ENCODE data around the gene FANCF. TPM values are rescaled to one million over a fixed set of nuclear protein-coding genes. Genes with fewer than 3 reads are reported as not detected.

Gene FANCF
- polyA plus RNA-seq, 4 donors, result 19.1 to 22.9 (median 21.1) TPM

DNA sequence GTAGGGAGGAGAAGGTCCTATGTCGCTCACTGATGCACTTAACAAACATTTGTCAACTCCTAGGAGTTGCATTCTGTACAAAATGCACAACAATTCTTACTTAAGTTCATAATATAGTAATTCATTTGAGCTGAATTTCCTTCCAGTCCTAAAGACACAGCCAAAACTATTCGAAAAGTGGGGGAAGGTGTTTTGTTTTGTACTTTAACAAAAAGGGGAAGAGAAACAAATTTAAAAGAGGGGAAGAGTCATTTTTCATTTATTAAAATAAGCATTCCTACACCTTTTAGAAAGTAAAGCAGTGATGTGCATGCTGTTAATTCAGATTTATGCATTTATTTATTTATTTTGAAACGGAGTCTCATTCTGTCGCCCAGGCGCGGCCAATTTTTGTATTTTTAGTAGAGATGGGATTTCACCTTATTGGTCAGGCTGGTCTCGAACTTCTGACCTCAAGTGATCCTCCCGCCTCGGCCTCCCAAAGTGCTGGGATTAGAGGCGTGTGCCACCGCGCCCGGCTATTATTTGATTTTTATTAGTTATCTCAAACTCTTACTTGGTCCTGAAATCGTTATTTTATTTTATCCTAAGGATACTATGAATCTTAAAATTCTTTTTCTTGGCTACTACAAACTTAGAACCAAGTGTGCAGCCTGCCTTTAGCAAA is 1.1 kb upstream of the FANCF start:
- DNase-seq (ENCODE audit: low read depth in 4 of 4, low spot score in 3 of 4), result no peak

DNA sequence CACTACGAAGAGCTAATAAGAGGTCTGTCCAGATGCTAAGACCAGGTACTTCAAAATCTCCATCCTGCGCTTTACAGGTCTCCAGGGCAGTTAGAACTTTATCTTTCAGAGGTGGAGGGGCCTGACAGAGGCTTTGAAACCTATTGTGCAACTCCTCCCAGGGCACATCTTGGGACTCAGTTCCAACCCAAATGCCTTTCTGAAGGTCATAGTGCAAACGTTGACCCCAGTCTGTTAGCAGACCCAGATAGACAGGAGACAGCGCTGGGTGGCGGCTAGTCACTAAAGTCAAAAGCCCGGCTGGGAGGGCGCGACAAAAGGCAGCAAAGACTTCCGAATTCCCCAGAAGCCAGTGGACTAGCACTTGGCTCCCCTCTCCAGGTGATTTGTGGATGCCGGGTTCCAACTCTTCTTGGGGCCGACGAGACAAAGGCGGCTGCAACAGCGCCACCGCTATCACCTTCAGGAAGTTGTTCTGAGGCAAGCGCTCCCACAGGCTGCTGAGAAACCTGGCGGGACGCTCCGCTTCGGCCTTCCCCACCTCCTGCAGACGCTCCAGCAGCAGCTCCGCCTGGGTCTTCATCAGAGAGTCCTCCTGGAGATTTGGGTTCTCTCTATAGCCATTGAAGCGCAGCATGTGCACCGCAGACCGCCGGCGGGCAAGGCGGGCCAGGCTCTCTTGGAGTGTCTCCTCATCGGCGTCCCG is 728 bp downstream of the FANCF start:
- peak in 3 of 4 donors; percentile 38 to 61 (median 41) for DNase-seq (ENCODE audit: low read depth in 4 of 4, low spot score in 3 of 4)

DNA sequence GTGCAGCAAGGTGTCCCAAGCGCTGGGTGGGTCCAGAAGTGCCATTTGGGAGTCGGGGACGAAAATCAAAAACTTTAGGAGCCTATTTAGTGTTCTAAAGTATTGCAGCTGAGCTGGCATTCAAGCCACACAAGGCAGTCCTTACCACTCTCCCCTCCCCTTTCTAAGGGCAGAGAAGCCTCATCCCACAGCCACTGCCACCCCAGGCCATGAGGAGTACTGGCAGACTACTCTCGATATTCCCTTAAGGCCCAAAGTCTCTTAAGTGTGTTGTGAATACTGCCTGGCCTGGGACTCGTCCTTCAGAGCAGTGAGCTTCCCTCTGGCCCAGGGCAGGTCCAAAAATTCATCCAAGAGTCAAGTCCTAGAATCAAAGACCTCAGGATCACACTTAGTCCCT is 7.8 kb downstream of the FANCF start:
- no peak for DNase-seq (ENCODE audit: low read depth in 4 of 4, low spot score in 3 of 4)

DNA sequence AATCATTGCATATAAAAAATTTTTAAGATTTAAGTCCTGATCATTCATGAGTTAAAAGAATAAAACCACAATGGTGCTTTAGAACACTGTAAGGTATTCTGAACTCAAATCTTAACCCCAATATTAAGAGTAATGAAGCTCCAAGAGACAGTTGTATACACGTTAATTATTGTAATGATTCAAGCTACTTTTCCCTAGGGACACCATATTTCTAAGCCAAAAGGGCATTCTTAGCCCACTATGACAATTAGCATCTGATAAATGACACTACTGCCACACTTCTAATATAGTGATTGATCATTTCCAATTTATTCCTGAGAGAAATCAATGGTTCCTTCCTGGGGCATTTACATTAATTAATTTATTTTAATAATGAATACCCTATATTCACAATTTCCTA is 21.7 kb downstream of the FANCF start:
- no peak for DNase-seq (ENCODE audit: low read depth in 4 of 4, low spot score in 3 of 4)

DNA sequence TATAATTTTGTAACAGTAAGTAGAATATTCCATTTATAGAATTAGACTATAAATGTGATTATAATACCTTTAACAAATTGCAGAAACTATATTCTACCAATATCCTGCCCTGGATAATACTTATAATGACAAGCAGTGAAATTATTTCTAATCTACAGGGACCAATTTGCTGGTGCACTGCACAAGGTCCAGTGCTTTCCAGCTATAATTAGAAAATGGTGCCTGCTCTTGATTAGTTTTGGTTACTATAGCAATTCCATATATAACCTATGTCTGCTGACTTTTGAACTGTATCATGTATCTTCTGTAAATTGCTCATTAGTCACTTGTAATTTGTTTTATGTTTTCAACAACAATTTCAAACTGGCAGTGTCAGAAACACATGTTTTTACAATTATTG is 23.1 kb downstream of the FANCF start:
- DNase-seq (ENCODE audit: low read depth in 4 of 4, low spot score in 3 of 4), result no peak

DNA sequence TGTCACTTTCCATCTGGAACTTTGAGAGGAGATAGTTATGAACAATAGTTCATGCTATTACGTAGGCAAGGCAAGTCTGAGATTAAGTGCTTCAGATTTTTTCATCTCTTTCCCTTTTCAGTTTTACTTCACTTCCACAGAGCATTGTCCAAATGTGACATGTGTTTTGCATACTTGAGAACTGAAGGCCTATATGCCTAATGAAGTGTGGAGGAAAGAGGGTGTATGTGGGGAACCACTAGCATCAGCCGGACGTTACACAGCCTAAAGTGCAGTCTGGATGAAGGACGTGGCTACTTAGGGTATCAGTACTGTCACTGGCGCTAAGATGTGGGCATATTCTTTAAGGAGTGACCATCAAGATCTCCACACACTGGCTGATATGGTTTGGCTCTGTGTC is 26.2 kb downstream of the FANCF start:
- DNase-seq (ENCODE audit: low read depth in 4 of 4, low spot score in 3 of 4), result no peak

DNA sequence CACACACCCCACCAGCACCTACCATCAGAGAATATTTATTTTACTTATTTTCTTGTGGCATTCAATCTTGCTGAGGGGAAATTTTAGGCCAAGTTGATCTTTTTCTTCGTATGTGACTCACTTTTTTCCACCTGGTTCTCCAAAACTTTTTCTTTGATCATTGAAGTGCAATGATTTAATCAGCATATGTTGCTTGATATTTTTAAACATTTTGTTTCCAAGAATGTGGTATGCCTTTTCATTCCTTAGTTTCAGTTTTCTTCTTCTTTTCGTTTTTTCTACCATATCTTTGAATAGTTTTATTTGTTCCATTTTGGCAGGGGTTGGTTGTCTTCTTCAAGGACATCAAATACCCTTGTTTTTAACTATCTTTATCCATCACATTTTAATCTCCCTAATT is 28.6 kb downstream of the FANCF start:
- no peak for DNase-seq (ENCODE audit: low read depth in 4 of 4, low spot score in 3 of 4)

DNA sequence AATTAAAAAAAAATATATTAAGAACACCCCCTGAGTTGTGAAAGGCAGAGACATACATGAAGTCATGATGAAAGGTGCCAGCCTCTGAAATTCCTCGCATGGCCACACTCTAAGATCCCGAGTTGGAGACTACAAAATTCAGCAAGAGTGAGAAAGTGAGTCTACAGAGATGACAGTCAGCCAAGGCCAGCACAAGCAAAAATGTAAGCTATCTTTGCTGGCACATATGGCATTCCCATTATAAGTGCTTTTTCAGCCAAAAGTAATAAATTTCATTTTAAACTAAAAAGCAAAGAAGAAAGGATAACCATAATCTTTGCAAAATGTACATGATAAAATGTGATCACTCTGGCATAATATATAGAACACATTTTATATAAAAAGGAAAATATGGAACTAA is 40.6 kb downstream of the FANCF start:
- no peak for DNase-seq (ENCODE audit: low read depth in 4 of 4, low spot score in 3 of 4)

DNA sequence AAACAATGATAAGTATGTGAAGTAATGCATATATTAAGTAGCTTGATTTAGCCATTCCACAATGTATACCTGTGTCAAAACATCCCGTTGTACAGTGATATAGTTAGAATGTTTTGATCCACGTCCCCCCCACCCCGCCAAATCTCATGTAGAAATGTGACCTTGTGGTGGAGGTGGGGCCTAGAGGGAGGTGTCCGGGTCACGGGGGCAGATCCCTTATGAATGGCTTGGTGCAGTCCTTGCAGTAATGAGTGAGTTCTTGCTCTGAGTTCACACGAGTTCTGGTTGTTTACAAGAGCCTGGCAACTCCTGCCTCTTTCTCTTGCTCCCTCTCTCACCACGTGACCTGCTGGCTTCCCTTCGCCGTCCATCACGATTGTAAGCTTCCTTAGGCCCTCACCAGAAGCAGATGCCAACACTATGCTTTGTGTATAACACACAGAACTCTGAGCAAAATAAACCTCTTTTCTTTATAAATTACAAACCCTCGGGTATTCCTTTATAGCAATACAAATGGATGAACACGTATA is 41.6 kb downstream of the FANCF start:
- DNase-seq (ENCODE audit: low read depth in 4 of 4, low spot score in 3 of 4), result no peak

DNA sequence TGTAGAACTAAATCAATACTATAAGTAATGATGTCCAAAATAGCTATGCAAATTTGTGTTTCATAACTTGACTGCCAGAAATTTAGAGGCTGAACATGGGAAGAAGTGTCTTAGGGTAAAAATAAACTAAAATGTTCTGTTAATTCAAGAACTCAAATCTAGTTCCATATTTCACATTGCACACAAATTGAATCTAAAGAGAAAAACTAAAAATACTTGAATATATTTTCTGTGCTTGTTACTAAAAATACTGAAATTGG is 43.5 kb downstream of the FANCF start:
- DNase-seq (ENCODE audit: low read depth in 4 of 4, low spot score in 3 of 4), result no peak

DNA sequence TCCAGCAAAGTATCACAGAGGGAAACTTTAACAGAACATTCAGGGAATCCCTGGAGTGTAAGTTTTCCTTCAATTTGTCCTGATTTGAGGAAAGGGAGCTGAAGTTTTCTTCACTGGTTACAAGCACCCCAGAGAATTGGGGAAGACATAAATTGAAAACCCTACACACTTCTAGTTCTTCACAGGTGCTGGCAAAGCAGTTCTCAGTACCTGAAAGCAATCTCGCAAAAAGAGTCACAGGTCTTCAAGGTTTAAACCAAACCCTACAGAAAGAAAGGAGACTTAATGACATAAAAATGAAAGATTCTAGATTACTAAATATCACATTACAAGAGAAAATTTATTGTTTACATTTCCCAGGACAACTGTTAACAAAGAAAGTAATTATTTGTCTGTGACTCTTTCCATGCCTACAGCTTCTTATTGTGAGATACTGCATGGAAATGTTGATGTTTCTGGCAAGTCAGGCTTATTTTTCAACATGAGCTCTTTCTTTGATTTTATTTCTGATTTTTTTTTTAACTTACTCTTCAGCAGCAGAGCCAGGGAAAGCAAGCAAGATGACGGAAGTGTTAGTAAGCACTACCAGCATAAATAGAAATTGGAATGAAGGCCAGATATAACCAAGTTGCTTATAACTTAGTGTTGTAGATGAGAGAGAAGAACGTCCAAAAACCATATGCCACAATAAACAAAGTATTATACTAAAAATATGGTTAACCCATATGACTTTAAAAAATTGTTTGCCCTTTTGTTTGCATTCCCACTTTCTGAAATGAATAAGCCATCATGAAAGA is 44.1 kb downstream of the FANCF start:
- no peak for DNase-seq (ENCODE audit: low read depth in 4 of 4, low spot score in 3 of 4)

DNA sequence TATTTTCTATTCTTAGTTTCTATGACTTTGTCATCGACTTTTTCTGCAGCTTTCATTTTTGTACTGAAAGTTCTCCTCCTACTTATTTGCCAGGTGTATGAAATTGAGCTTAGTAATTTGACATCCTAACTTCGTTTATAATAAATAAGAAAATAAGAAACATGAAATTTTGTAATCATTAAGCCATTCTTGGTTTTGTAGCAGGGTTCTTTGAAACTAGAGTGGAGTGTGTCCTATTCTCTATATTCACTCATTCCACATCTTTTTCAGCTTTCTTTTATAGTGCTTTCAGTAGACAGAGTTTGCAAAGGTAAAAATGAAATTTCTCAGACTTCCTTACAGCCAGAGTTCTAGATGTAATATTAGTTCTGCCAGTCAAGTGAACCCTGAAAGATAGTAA is 47.8 kb downstream of the FANCF start:
- no peak for DNase-seq (ENCODE audit: low read depth in 4 of 4, low spot score in 3 of 4)

Other genes with a start within 250 kb of the FANCF start
- gene GAS2, start 40.8 kb upstream of the FANCF start, polyA plus RNA-seq (ENCODE audit: insufficient read length in 4 of 4), result 10 to 100 TPM; 10.4 to 15.7 (median 11.0) TPM
- 10 to 100 TPM; 39.9 to 44.5 (median 43.6) TPM for gene SVIP, start 204.0 kb upstream of the FANCF start, polyA plus RNA-seq (ENCODE audit: insufficient read length in 4 of 4)
- gene CCDC179, start 234.7 kb upstream of the FANCF start, polyA plus RNA-seq (ENCODE audit: insufficient read length in 4 of 4), result not detected

All from right renal pelvis (tissue), 4 donors.